Activated naive CD8-positive, alpha-beta T cell treated with anti-CD3 and anti-CD28 coated beads for 36 hours (primary cell): ENCODE data around the gene LIPC. TPM values are rescaled to one million over a fixed set of nuclear protein-coding genes. Genes with fewer than 3 reads are reported as not detected.
A peak's percentile ranks its signal among the peaks of the same experiment; 100 is the strongest.

Source experiments
- DNase-seq: peaks from one replicate; pipeline ENCODE4 v3.0.0; 2021
- H3K27ac Mint-ChIP-seq: one replicate; pipeline ENCODE4 v1.8.0; 2022; ENCODE audit warnings: mild to moderate bottlenecking, moderate library complexity, mixed read lengths
- H3K27me3 Mint-ChIP-seq: one replicate; pipeline ENCODE4 v1.8.0; 2022; ENCODE audit warnings: mild to moderate bottlenecking, mixed read lengths
- H3K36me3 Mint-ChIP-seq: one replicate; pipeline ENCODE4 v1.8.0; 2021; ENCODE audit warnings: mild to moderate bottlenecking, mixed read lengths
- H3K4me1 Mint-ChIP-seq: one replicate; pipeline ENCODE4 v1.8.0; 2021; ENCODE audit warnings: mixed read lengths
- H3K4me3 Mint-ChIP-seq: one replicate; pipeline ENCODE4 v1.8.0; 2022; ENCODE audit warnings: mild to moderate bottlenecking, moderate library complexity, mixed read lengths
- H3K9me3 Mint-ChIP-seq: one replicate; pipeline ENCODE4 v1.8.0; 2022; ENCODE audit warnings: mixed read lengths
- total RNA-seq, 2 experiments: library from RNA; stranded (reverse); gene quantifications; one replicate each; pipeline ENCODE4 v1.2.3, GENCODE V29; 2021

LIPC gene
- total RNA-seq, 2 experiments from 2014 or later: 1.5 to 1.8 TPM

DNA sequence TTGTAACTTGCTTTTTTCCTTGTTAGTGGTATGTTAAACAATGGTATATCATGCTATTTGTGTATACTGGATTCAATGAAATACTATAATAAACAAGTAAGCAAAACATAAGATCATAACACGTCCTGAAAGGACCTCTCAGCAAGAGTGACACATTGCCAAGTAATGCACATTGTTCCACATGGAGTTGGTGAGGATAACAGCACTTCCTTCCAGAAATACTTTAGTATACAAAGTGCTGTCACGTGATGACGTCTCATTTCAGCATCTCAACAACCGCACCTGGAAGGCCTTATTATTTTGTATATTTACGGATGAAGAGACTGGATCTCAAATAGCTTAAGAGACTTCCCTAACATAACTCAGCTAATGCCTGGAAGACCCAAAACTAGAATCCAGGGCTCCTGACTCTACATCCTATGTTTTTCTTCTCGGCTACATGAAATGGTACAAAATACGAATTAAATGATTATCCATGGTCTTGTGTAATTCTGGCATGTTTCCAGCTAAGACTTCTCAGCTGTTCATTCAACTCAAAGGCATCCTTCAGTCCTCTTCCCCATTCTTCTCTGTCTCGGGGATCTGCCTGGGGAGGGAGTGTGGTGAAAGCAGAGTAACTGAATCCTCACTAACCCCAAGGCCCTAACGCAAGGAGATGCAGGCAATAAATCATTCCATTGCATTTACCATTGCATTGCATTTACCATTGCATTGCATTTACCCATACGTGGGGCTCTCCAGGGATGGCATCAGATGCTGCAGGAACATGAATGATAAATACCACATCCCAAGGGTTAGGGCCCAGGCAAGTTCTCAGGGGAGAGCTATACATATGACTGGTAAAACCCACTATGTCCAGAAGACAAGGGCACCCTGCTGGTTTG lies 79.2 kb downstream of the LIPC start:
- H3K36me3 Mint-ChIP-seq: peaks cover 15% of the 10 kb centered on the region
- no peaks in the 10 kb centered on the region for H3K27me3 Mint-ChIP-seq
- no peak for DNase-seq
- H3K4me1 Mint-ChIP-seq: peaks cover 25% of the 10 kb centered on the region
- H3K27ac Mint-ChIP-seq: no peak overlapping the region
- H3K4me3 Mint-ChIP-seq: no peak overlapping the region
- peaks cover 6% of the 10 kb centered on the region for H3K9me3 Mint-ChIP-seq

DNA sequence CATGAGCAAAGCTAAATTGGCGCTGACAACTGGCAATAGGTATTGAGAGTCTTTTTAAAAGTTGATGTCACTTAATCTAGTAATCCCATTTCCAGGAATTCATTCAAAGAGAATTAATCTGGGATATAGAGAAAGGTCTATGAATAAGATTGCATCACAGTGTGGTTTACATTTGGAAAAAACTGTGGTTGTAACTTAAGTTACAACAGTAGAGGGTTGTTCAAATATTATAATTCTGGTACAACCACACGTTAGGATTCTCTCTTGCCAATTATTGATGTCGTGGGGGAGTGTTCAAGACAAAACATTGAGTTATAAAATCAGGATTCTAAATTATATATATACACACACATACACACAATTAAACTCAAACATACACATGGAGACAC lies 79.8 kb downstream of the LIPC start:
- H3K36me3 Mint-ChIP-seq: peaks cover 22% of the 10 kb centered on the region
- no peak overlapping the region for H3K4me3 Mint-ChIP-seq
- H3K27ac Mint-ChIP-seq: no peak overlapping the region
- peaks cover 9% of the 10 kb centered on the region for H3K9me3 Mint-ChIP-seq
- peaks cover 25% of the 10 kb centered on the region for H3K4me1 Mint-ChIP-seq
- no peaks in the 10 kb centered on the region for H3K27me3 Mint-ChIP-seq
- no peak for DNase-seq

- H3K27ac Mint-ChIP-seq: no peak overlapping the region
- H3K27me3 Mint-ChIP-seq: no peaks in the 10 kb centered on the region
- H3K36me3 Mint-ChIP-seq: peaks cover 22% of the 10 kb centered on the region
- no peak for DNase-seq
- H3K9me3 Mint-ChIP-seq: peaks cover 7% of the 10 kb centered on the region
- H3K4me1 Mint-ChIP-seq: peaks cover 32% of the 10 kb centered on the region
- H3K4me3 Mint-ChIP-seq: no peak overlapping the region
Measured at GRCh38 chr15:58512522-58512921, 80.7 kb downstream of the LIPC start.

DNA sequence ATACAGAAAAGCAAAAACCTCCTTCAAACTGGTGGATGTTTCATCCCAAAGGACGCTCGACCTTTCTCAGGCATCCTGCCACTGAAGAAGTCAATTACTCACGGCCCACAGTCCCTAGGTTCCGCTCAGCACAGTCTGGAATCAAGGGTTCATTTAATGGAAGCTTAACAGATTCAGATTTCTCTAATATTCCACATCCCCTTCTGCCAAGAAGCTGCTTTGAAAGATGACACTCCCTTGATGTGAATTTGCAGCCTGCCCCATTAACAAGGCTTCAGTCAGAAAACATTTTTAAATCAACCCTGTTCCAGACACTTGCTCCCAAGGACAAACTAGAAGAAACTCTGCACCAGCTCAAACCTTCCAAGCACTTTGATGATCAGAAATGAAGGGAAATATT lies 81.2 kb downstream of the LIPC start:
- Mint-ChIP-seq H3K36me3 (peaks cover 22% of the 10 kb centered on the region), H3K9me3 (peaks cover 7% of the 10 kb centered on the region), H3K4me1 (peaks cover 37% of the 10 kb centered on the region), H3K27me3 (no peaks in the 10 kb centered on the region), H3K27ac (no peak overlapping the region), H3K4me3 (no peak overlapping the region)
- DNase-seq: no peak

GRCh38 chr15:58513726-58514336 lies 82.0 kb downstream of the LIPC start:
- H3K36me3 Mint-ChIP-seq: peaks cover 24% of the 10 kb centered on the region

GRCh38 chr15:58515807-58516206 lies 84.0 kb downstream of the LIPC start:
- peak; percentile 30 for DNase-seq
- H3K9me3 Mint-ChIP-seq: peaks cover 7% of the 10 kb centered on the region
- peak overlapping the region; percentile 90 for H3K27ac Mint-ChIP-seq
- H3K36me3 Mint-ChIP-seq: peaks cover 26% of the 10 kb centered on the region
- peaks cover 61% of the 10 kb centered on the region for H3K4me1 Mint-ChIP-seq
- H3K27me3 Mint-ChIP-seq: no peaks in the 10 kb centered on the region
- H3K4me3 Mint-ChIP-seq: no peak overlapping the region

More at GRCh38 chr15:58513726-58514336, 82.0 kb downstream of the LIPC start:
- Mint-ChIP-seq H3K27ac (no peak overlapping the region), H3K4me3 (no peak overlapping the region), H3K9me3 (peaks cover 7% of the 10 kb centered on the region), H3K4me1 (peaks cover 45% of the 10 kb centered on the region), H3K27me3 (no peaks in the 10 kb centered on the region)
- DNase-seq: no peak

DNA sequence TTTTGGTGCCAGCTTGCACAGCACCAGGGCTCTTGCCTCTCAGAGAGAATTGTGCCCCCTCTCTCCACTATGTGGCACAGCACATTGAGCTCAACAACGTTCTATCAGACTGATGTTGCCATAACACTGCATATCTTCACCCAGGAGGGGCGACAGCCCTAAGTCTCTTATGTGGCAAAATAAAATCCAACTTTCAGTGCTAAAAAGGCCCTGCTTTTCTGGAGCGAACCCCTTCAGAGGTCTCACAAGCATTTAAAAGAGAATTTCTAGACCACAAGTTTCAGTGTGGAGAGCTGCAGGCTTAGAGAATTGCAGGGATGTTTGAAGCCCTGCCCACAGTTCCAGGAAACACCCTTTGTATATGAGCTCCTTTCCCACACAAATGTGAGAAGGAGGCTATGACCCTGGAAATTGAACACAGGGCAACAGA lies 85.5 kb downstream of the LIPC start:
- peak overlapping the region; percentile 42 for H3K4me3 Mint-ChIP-seq
- H3K36me3 Mint-ChIP-seq: peaks cover 26% of the 10 kb centered on the region
- DNase-seq: peak; percentile 26
- peaks cover 7% of the 10 kb centered on the region for H3K9me3 Mint-ChIP-seq
- peak overlapping the region; percentile 84 for H3K27ac Mint-ChIP-seq
- no peaks in the 10 kb centered on the region for H3K27me3 Mint-ChIP-seq
- H3K4me1 Mint-ChIP-seq: peaks cover 65% of the 10 kb centered on the region

- Mint-ChIP-seq H3K4me3 (peak overlapping the region; percentile 32), H3K4me1 (peaks cover 65% of the 10 kb centered on the region), H3K36me3 (peaks cover 26% of the 10 kb centered on the region), H3K27ac (peak overlapping the region; percentile 84), H3K9me3 (peaks cover 7% of the 10 kb centered on the region), H3K27me3 (no peaks in the 10 kb centered on the region)
- peak; percentile 22 for DNase-seq
Measured at GRCh38 chr15:58517682-58518525, 86.1 kb downstream of the LIPC start.

GRCh38 chr15:58518626-58519025 lies 86.8 kb downstream of the LIPC start:
- Mint-ChIP-seq H3K9me3 (peaks cover 7% of the 10 kb centered on the region), H3K4me1 (peaks cover 63% of the 10 kb centered on the region), H3K4me3 (peak overlapping the region; percentile 32), H3K27me3 (no peaks in the 10 kb centered on the region), H3K36me3 (peaks cover 26% of the 10 kb centered on the region), H3K27ac (peak overlapping the region; percentile 84)
- DNase-seq: no peak

DNA sequence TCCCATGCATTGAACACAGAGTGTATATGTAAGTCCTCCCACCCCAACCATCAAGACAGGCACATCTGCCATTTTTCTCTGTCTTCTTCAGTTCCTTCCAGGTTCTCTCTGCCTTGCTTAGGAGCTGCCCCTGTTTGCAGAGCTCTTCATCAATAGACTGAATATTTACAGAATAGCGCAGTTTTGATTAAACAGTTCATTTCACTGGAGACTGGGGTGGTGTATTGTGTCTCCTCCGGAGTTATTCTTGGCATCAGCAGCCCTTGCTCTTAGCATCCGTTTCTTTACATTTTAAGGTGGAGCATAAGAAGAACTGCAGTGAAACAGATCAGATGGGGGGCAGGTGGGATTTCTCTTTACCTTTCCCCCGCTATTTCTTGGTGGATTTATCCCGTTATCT lies 87.7 kb downstream of the LIPC start:
- H3K36me3 Mint-ChIP-seq: peaks cover 26% of the 10 kb centered on the region
- peaks cover 7% of the 10 kb centered on the region for H3K9me3 Mint-ChIP-seq
- no peak overlapping the region for H3K4me3 Mint-ChIP-seq
- H3K27me3 Mint-ChIP-seq: no peaks in the 10 kb centered on the region
- H3K4me1 Mint-ChIP-seq: peaks cover 59% of the 10 kb centered on the region
- H3K27ac Mint-ChIP-seq: peak overlapping the region; percentile 8
- DNase-seq: no peak

DNA sequence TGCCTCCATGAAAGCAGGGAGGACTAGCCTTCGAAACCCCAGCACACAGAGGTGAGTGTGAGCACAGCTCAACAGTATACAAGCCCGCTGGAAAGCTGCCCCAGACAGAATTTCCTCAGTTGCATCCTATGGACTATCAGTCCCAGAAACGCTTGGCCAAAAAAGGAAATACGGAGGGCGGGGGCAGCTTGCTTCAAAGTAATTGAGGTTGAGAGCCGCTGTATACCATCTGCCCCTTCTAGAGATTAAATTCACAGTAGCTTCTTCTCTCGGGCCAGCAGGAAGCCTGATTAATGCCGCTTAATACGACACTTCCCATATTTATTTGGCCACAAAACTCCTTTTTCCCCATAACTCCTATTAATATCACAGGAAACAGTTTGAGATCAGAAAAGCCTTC lies 88.7 kb downstream of the LIPC start:
- no peaks in the 10 kb centered on the region for H3K27me3 Mint-ChIP-seq
- H3K36me3 Mint-ChIP-seq: peaks cover 20% of the 10 kb centered on the region
- no peak overlapping the region for H3K4me3 Mint-ChIP-seq
- H3K9me3 Mint-ChIP-seq: peaks cover 4% of the 10 kb centered on the region
- DNase-seq: no peak
- H3K27ac Mint-ChIP-seq: no peak overlapping the region
- peaks cover 54% of the 10 kb centered on the region for H3K4me1 Mint-ChIP-seq

- Mint-ChIP-seq H3K4me1 (peaks cover 50% of the 10 kb centered on the region), H3K27ac (no peak overlapping the region), H3K9me3 (peaks cover 4% of the 10 kb centered on the region), H3K27me3 (no peaks in the 10 kb centered on the region), H3K4me3 (no peak overlapping the region), H3K36me3 (peaks cover 16% of the 10 kb centered on the region)
- DNase-seq: no peak
Measured at GRCh38 chr15:58520936-58521292, 89.1 kb downstream of the LIPC start.

GRCh38 chr15:58521293-58521991 lies 89.7 kb downstream of the LIPC start:
- Mint-ChIP-seq H3K27me3 (no peaks in the 10 kb centered on the region), H3K4me1 (peaks cover 44% of the 10 kb centered on the region), H3K9me3 (peaks cover 2% of the 10 kb centered on the region), H3K4me3 (no peak overlapping the region), H3K27ac (no peak overlapping the region), H3K36me3 (peaks cover 11% of the 10 kb centered on the region)
- no peak for DNase-seq

- Mint-ChIP-seq H3K27ac (no peak overlapping the region), H3K9me3 (no peaks in the 10 kb centered on the region), H3K36me3 (peaks cover 4% of the 10 kb centered on the region), H3K4me1 (peaks cover 35% of the 10 kb centered on the region), H3K4me3 (no peak overlapping the region), H3K27me3 (no peaks in the 10 kb centered on the region)
- DNase-seq: no peak
Measured at GRCh38 chr15:58522391-58522790, 90.6 kb downstream of the LIPC start.
